Measurements from ENCODE around the gene HSPA12B.

DNA sequence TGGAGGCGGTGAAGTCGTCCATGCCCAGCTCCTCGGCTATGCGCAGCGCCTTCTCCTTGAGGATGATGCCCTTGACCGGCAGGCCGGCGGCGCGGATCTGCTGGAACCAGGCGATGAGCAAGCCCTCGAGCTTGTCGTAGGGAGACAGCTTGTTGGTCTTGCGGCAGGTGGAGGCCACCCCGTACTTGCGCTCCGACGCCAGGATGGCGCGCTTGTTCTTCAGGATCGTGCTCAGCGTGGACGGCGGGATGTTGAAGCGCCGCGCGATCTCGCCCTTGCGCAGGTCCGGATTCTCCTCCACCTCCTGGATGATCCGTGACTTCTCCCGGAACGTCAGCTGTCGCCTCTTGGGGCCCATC, 53.6 kb downstream of the HSPA12B start:
- TF ChIP-seq, protein P1, sequence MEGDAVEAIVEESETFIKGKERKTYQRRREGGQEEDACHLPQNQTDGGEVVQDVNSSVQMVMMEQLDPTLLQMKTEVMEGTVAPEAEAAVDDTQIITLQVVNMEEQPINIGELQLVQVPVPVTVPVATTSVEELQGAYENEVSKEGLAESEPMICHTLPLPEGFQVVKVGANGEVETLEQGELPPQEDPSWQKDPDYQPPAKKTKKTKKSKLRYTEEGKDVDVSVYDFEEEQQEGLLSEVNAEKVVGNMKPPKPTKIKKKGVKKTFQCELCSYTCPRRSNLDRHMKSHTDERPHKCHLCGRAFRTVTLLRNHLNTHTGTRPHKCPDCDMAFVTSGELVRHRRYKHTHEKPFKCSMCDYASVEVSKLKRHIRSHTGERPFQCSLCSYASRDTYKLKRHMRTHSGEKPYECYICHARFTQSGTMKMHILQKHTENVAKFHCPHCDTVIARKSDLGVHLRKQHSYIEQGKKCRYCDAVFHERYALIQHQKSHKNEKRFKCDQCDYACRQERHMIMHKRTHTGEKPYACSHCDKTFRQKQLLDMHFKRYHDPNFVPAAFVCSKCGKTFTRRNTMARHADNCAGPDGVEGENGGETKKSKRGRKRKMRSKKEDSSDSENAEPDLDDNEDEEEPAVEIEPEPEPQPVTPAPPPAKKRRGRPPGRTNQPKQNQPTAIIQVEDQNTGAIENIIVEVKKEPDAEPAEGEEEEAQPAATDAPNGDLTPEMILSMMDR (IDR thresholded peaks at IDR 0.05; ENCODE audit: low read depth, low read length), result no peak
- peak; percentile 3 for TF ChIP-seq POLR2A (IDR thresholded peaks at IDR 0.05; ENCODE audit: extremely low read depth, insufficient read length)
- TF ChIP-seq, protein P2, sequence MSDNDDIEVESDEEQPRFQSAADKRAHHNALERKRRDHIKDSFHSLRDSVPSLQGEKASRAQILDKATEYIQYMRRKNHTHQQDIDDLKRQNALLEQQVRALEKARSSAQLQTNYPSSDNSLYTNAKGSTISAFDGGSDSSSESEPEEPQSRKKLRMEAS (IDR thresholded peaks at IDR 0.05; ENCODE audit: low read depth, low read length), result no peak
- no peak for TF ChIP-seq MYC (IDR thresholded peaks at IDR 0.05; ENCODE audit: low read depth, low read length)

Measured in NB4 (cell line).